ENCODE results near the gene CFAP44. TPM values are rescaled to one million over a fixed set of nuclear protein-coding genes. Genes with fewer than 3 reads are reported as not detected.

The CFAP44 gene
- total and polyA plus RNA-seq, 11 donors: 0.63 to 2.6 (median 1.4) TPM

DNA sequence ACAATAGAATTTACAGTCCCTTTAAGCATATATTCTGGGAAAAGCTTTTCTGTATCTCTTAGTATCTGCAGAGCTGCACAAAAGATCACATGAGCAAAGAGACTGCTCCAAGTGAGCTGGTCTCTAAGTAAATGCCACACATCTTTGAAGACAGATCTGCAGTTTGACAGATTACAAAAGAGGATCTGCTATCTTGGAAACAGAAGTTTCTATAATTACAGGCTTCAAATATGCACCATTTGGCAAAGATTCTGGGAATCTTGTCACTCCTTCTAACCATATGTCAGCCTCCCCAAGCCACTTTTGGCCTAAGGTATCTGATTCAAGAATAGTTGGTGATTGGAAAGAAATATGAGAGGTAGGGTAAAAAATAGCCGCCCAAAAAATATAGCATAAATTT, 9.6 kb upstream of the CFAP44 start:
- Histone ChIP-seq H3K27me3 (no peaks in the 10 kb centered on the region), H3K27ac (no peak overlapping the region), H3K4me3 (no peak overlapping the region), H3K9me3 (no peaks in the 10 kb centered on the region), H3K36me3 (peaks cover 0 to 82% (median 42%) of the 10 kb centered on the region in 9 donors), H3K4me1 (no peaks in the 10 kb centered on the region)
- WGBS, 4 donors: 93 to 100% (median 96%) methylated on average over 1 of the region's 1 CpG
- TF ChIP-seq POLR2A (IDR thresholded peaks at IDR 0.05): no peak
- TF ChIP-seq, protein P1, sequence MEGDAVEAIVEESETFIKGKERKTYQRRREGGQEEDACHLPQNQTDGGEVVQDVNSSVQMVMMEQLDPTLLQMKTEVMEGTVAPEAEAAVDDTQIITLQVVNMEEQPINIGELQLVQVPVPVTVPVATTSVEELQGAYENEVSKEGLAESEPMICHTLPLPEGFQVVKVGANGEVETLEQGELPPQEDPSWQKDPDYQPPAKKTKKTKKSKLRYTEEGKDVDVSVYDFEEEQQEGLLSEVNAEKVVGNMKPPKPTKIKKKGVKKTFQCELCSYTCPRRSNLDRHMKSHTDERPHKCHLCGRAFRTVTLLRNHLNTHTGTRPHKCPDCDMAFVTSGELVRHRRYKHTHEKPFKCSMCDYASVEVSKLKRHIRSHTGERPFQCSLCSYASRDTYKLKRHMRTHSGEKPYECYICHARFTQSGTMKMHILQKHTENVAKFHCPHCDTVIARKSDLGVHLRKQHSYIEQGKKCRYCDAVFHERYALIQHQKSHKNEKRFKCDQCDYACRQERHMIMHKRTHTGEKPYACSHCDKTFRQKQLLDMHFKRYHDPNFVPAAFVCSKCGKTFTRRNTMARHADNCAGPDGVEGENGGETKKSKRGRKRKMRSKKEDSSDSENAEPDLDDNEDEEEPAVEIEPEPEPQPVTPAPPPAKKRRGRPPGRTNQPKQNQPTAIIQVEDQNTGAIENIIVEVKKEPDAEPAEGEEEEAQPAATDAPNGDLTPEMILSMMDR (IDR thresholded peaks at IDR 0.05): no peak
- no peak for DNase-seq
- no peak for ATAC-seq
- intact Hi-C loops (cut with DNase I): no loop called here

DNA sequence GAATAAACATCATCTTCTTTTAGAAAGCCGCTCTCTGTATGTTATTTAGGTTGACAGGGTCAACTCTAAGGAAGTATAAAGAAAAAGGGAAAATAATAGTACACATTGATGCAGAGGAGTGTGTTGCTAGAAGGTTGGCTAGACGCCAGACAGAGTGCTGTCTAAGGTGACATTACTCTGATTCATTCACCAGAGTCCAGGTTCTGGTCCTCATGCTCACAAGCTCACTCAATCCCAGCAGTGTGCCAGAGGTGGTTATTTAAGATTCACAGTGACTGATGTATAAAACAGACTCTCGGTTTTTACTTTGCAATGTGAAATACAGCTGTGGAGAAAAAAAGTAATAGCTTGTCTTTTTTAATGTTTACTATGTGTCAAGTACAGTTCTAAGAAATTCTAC, 1.7 kb downstream of the CFAP44 start:
- no peak overlapping the region for H3K27ac ChIP-seq
- no peaks in the 10 kb centered on the region for H3K4me1 ChIP-seq
- no peaks in the 10 kb centered on the region for H3K27me3 ChIP-seq
- no peak for DNase-seq
- H3K9me3 ChIP-seq: no peaks in the 10 kb centered on the region
- no peak for ATAC-seq
- TF ChIP-seq, protein P1 (IDR thresholded peaks at IDR 0.05): no peak
- no peak for TF ChIP-seq POLR2A (IDR thresholded peaks at IDR 0.05)
- 86 to 95% (median 89%) methylated on average over 3 of the region's 3 CpGs for WGBS, 4 donors
- intact Hi-C loops (cut with DNase I): no loop called here
- H3K36me3 ChIP-seq: peaks cover 0 to 7% (median 0%) of the 10 kb centered on the region in 9 donors
- H3K4me3 ChIP-seq: no peak overlapping the region

DNA sequence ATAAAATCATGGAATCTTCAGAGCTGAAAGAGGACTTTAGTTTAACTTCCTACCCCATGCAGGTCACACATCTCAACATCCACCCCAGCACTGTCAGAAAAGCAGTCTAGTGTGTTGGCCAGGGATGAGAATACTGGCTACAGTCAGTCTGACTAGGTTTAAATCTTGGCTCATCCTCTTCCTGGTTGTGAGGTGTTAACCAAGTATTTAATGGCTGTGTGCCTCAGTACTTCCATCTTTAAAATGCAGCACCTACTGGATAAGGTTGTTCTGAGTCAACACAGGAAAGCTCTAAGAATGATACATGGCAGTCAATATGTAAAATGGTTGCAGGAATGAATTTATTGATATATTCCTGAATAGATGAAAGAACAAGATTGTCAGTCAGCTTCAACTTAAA, 3.1 kb downstream of the CFAP44 start:
- no peaks in the 10 kb centered on the region for H3K9me3 ChIP-seq
- TF ChIP-seq, protein P1 (IDR thresholded peaks at IDR 0.05): no peak
- TF ChIP-seq POLR2A (IDR thresholded peaks at IDR 0.05): no peak
- DNase-seq (no peak), ATAC-seq (no peak)
- intact Hi-C loops (cut with DNase I): no loop called here
- no peak overlapping the region for H3K4me3 ChIP-seq
- H3K36me3 ChIP-seq: peaks cover 0 to 2% (median 0%) of the 10 kb centered on the region in 9 donors
- H3K27me3 ChIP-seq: no peaks in the 10 kb centered on the region
- H3K4me1 ChIP-seq: no peaks in the 10 kb centered on the region
- no peak overlapping the region for H3K27ac ChIP-seq

DNA sequence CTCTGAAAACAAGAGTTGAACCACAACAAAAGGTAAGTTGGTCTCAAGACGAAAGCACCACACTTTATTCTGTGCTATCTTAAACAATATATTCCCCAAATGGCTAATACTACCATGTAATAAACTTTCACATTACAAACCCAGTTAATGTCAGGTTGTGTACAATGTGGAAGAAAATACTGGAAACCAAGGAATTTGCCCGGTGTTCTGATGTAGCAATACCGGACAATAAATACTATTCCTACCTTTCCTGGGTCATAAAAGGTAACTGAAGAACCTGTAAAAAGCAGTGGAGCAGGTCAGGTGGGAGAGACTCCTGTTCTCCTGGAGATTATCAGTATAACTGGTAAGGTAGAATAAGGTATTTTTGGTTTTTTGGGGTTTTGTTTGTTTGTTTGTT, 3.9 kb downstream of the CFAP44 start:
- H3K27ac ChIP-seq: no peak overlapping the region
- no peaks in the 10 kb centered on the region for H3K27me3 ChIP-seq
- ATAC-seq: no peak
- intact Hi-C loops (cut with DNase I): no loop called here
- DNase-seq: no peak
- no peaks in the 10 kb centered on the region for H3K9me3 ChIP-seq
- no peak overlapping the region for H3K4me3 ChIP-seq
- no peaks in the 10 kb centered on the region for H3K36me3 ChIP-seq
- WGBS, 4 donors: 64 to 98% (median 80%) methylated on average over 3 of the region's 3 CpGs
- TF ChIP-seq POLR2A (IDR thresholded peaks at IDR 0.05): no peak
- TF ChIP-seq, protein P1 (IDR thresholded peaks at IDR 0.05): no peak
- no peaks in the 10 kb centered on the region for H3K4me1 ChIP-seq

Data from heart left ventricle (tissue), 16 donors.